Head of caudate nucleus (tissue), 42 donors: ENCODE results near the gene EHMT2.
"Not testable (repeated sequence)": the region's sequence is repeated elsewhere in the genome, so short reads cannot be mapped to it uniquely, and the experiment has no call there.

Experiments
- DNase-seq, 42 donors: peaks; one replicate each; pipeline versions ENCODE4 v3.0.0 to v3.0.0-alpha.2; 2020 to 2021; ENCODE audit warnings: mixed read lengths in 7 of 42
- intact Hi-C: fragments of 100-400 bp; cut with DNase I; formaldehyde crosslinking; loops from one replicate; pipeline ENCODE4 v1.15.0; 2022

Gene EHMT2

DNA sequence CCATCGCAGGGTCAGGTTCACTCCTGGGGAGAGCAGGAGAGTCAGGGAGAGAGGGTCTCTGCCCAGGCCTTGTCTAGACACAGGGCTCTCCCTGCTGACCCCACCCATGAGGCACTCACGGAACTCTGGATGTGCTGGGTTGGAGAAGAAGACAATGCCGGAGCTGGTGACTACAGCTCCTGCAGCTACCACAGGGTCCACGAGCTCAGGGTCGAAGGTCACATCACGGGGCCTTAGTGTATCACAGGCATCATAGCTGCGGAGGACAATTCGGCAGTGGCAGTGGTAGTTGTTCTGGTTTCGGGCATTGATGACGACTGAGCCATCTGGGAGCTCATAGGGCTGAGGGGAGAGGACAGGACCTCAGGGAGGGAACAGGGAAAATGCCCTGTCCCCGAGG, 37.6 kb downstream of the EHMT2 start:
- intact Hi-C loops: loop anchor here (5.0 kb wide), 1 partner anchor 37 kb away; the partner anchor contains the start of gene EHMT2
- no peak for DNase-seq

GRCh38 chr6:31858707-31859106, 38.8 kb downstream of the EHMT2 start:
- intact Hi-C loops: no loop called here
- DNase-seq: no peak

GRCh38 chr6:31857774-31858173, 39.7 kb downstream of the EHMT2 start:
- DNase-seq, intact Hi-C loops: not testable (repeated sequence)

DNA sequence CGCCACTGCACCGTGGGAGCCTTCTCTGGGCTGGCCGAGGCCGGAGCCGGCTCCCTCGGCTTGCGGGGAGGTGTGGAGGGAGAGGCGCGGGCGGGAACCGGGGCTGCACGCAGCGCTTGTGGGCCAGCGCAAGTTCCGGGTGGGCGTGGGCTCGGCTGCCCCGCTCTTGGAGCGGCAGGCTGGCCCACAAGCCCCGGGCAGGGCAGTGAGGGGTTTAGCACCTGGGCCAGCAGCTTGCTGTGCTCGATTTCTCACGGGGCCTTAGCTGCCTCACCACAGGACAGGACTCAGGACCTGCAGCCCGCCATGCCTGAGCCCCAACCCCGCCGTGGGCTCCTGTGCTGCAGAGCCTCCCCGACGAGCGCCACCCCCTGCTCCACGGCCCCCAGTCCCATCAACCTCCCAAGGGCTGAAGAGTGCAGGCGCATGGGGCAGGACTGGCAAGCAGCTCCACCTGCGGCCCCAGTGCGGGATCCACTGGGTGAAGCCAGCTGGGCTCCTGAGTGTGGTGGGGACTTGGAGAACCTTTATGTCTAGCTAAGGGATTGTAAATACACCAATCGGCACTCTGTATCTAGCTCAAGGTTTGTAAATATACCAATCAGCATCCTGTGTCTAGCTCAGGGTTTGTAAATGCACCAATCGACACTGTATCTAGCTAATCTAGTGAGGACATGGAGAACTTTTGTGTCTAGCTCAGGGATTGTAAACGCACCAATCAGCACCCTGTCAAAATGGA, 45.3 kb downstream of the EHMT2 start:
- intact Hi-C loops, DNase-seq: not testable (repeated sequence)

DNA sequence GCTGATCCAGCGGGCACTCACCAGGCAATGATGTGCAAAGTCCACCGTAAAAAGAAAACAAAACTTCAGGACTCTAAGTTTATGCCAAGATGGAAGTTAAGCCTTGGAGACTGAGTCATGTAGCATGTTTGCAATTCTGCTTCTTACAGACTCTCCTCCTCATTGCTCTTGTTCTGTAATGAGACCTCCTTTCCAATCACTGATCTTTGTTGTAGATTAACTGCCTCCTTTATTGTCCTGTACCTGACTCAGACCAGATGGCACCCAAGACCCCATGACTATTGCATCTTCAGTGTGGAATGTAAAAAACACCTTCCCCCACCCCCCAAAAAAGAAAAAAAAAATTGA, 46.0 kb downstream of the EHMT2 start:
- intact Hi-C loops: no loop called here

GRCh38 chr6:31850765-31851484, 46.6 kb downstream of the EHMT2 start:
- DNase-seq: no peak
- intact Hi-C loops: no loop called here

More for the DNA sequence above, 46.0 kb downstream of the EHMT2 start:
- DNase-seq: no peak

GRCh38 chr6:31847276-31847978, 50.1 kb downstream of the EHMT2 start:
- intact Hi-C loops: no loop called here
- DNase-seq: no peak

DNA sequence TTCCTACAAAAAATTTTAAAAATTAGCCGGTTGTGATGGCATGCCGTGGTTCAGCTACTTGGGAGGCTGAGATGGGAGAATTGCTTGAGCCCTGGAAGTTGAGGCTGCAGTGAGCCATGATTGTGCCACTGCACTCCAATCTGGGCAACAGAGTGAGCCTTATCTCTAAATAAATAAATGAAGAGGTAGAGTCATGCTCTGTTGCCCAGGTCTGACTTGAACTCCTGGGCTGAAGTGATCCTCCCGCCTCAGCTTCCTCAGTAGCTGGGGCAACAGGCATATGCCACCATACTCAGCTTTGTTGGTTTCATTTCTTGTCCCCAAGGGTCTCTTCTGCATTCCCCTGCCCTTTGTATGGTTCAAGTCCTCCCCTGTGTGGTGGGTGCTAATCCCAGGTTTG, 53.0 kb downstream of the EHMT2 start:
- intact Hi-C loops: no loop called here
- no peak for DNase-seq

GRCh38 chr6:31842053-31842452, 55.4 kb downstream of the EHMT2 start:
- intact Hi-C loops: no loop called here
- no peak for DNase-seq

- intact Hi-C loops, DNase-seq: not testable (repeated sequence)
Measured at GRCh38 chr6:31839779-31840126, 57.7 kb downstream of the EHMT2 start.

DNA sequence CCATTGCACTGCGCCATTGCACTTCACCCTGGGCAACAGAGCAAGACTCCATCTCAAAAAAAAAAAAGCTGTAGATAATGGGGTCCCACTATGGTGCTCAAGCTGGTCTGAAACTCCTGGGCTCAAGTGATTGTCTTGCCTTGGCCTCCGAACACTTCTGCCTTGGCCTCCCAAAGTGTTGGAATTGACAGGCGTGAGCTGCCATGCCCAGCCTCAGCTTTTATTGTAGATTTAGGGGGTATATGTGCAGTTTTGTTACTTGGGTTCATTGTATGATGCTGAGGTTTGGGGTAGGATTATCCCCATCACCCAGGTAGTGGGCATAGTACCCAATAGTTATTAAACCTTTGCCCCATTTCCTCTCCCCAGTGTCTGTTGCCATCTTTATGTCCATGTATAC, 58.5 kb downstream of the EHMT2 start:
- no peak for DNase-seq
- intact Hi-C loops: no loop called here

GRCh38 chr6:31838114-31838553, 59.4 kb downstream of the EHMT2 start:
- DNase-seq, intact Hi-C loops: not testable (repeated sequence)

DNA sequence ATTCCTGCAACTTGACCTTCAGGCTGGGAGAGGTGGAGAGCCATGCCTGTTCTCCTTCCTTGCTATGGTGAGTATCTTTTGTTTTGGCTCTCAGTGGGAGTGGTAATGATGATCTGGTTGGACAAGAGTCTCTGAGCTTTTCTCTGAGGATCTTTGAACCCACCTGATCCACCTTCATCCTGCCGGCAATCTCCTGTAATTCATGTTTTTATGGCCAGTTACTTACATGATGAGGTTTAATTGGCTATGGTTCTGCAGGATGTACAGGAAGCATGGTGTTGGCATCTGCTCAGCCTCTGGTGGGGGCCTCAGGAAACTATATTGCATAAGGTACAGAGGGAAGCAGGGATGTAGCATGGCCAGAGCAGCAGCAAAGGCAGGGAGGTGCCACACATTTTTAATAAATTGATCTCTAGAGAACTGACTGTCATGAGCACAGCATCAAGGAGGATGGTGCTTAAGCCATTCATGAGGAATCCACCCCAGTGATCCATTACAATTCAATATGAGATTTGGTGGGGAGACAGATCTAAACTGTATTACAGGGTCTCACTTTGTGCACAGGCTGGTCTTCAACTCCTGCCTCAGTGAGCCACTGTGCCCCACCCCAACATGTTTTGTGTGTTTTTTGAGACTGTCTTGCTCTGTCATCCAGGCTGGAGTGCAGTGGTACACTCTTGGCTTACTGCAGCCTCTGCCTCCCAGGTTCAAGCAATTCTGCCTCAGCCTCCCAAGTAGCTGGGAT, 60.0 kb downstream of the EHMT2 start:
- no peak for DNase-seq
- intact Hi-C loops: no loop called here

- intact Hi-C loops: no loop called here
- no peak for DNase-seq
Measured at GRCh38 chr6:31836474-31837368, 60.8 kb downstream of the EHMT2 start.

- no peak for DNase-seq
- intact Hi-C loops: no loop called here
Measured at GRCh38 chr6:31836047-31836473, 61.4 kb downstream of the EHMT2 start.

DNA sequence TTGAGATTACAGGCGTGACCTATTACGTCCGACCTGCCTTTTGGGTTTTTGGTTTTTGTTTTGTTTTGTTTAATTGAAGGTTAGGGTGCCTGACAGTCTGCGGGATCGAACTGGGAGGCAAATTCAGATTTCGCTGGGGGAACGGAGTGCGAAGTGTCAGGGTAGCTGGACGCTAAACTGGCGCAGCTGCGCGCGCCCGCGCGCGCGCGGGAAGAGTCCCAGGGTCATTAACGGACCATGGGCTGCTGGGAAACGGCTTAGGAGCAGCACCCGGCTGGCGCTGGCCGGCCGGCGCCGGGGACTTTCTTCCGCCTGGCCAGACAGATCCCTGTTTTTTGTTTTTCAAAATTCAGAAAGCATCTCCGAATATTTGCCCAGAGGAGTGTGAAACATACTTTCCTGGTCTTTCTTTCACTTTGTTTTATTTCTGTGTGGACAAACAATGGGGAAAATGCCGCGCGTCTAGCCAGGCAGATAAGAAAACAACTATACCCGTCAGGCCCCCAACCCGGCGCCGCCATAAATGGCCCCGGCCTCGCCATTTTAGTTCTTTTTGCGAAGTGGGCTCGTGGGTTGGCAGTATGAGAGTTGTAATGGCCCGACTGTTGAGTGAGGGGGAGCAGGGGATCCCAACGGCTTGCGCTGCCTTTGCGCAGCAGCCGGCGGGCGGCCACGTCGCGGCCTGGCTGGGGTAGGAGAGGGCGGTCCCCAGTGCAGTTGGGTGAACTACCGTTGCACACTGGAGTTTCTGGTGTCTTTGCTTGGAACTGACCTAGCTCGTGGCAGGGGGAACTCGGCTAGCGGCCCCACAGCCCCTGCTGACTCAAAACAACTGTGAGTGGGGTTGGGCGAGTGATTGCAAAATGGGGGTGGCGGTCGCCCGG, 62.9 kb downstream of the EHMT2 start:
- intact Hi-C loops: no loop called here

More for the DNA sequence above, 62.9 kb downstream of the EHMT2 start:
- peak; percentile 69 to 94 (median 88) for DNase-seq
